Ectodermal cell (in vitro differentiated cells): ENCODE results near the gene MAP6D1.

ENCODE experiments used
- H3K27ac ChIP-seq: 2 replicates; pipeline ENCODE4 v1.7.0; 2013; ENCODE audit warnings: mild to moderate bottlenecking, low read depth, low read length; ENCODE audit not compliant: insufficient read depth, poor library complexity, severe bottlenecking
- H3K27me3 ChIP-seq: 2 replicates; pipeline ENCODE4 v1.7.0; 2013; ENCODE audit warnings: mild to moderate bottlenecking, low read length; ENCODE audit not compliant: insufficient read depth, control insufficient read depth, poor library complexity, severe bottlenecking
- H3K36me3 ChIP-seq: one replicate; pipeline ENCODE4 v1.7.0; 2013; ENCODE audit warnings: low read length; ENCODE audit not compliant: control insufficient read depth, insufficient read depth
- H3K4me1 ChIP-seq: one replicate; pipeline ENCODE4 v1.7.0; 2013; ENCODE audit warnings: low read length; ENCODE audit not compliant: control insufficient read depth, insufficient read depth
- H3K4me3 ChIP-seq: 2 replicates; pipeline ENCODE4 v1.7.0; 2013; ENCODE audit warnings: low read depth, low read length, control low read depth; ENCODE audit not compliant: insufficient read depth
- H3K9me3 ChIP-seq: 2 replicates; pipeline ENCODE4 v1.7.0; 2013; ENCODE audit warnings: mild to moderate bottlenecking, low read length, moderate library complexity; ENCODE audit not compliant: control insufficient read depth
- WGBS, 2 experiments: methylation state at CpG; one replicate each; pipeline ENCODE4 v1.1.7; 2013; ENCODE audit warnings: missing lambda C conversion rate in 2 of 2; 5-methylcytosine and 5-hydroxymethylcytosine counted together

Gene MAP6D1

GRCh38 chr3:183815563-183815940 is 9.8 kb downstream of the MAP6D1 start:
- Histone ChIP-seq H3K27me3 (no peaks in the 10 kb centered on the region), H3K36me3 (peaks cover 10% of the 10 kb centered on the region), H3K4me3 (no peak overlapping the region), H3K9me3 (no peaks in the 10 kb centered on the region), H3K27ac (no peak overlapping the region), H3K4me1 (no peaks in the 10 kb centered on the region)
- WGBS, 2 experiments = 92 to 95% methylated on average over 9 of the region's 9 CpGs

GRCh38 chr3:183814240-183814639 is 11.1 kb downstream of the MAP6D1 start:
- Histone ChIP-seq H3K4me3 (no peak overlapping the region), H3K9me3 (no peaks in the 10 kb centered on the region), H3K27me3 (no peaks in the 10 kb centered on the region), H3K27ac (no peak overlapping the region), H3K36me3 (peaks cover 13% of the 10 kb centered on the region), H3K4me1 (no peaks in the 10 kb centered on the region)
- 100% methylated on average over 1 of the region's 1 CpG for WGBS, 2 experiments

- H3K27ac ChIP-seq = no peak overlapping the region
- 95 to 96% methylated on average over 8 of the region's 8 CpGs for WGBS, 2 experiments
- H3K9me3 ChIP-seq = no peaks in the 10 kb centered on the region
- peaks cover 25% of the 10 kb centered on the region for H3K36me3 ChIP-seq
- H3K27me3 ChIP-seq = no peaks in the 10 kb centered on the region
- no peak overlapping the region for H3K4me3 ChIP-seq
- H3K4me1 ChIP-seq = no peaks in the 10 kb centered on the region
These were observed 12.5 kb downstream of the MAP6D1 start for GRCh38 chr3:183812761-183813445.

- H3K27me3 ChIP-seq = no peaks in the 10 kb centered on the region
- H3K9me3 ChIP-seq = no peaks in the 10 kb centered on the region
- no peak overlapping the region for H3K27ac ChIP-seq
- peaks cover 38% of the 10 kb centered on the region for H3K36me3 ChIP-seq
- no peaks in the 10 kb centered on the region for H3K4me1 ChIP-seq
- H3K4me3 ChIP-seq = no peak overlapping the region
- 96% methylated on average over 11 of the region's 11 CpGs for WGBS, 2 experiments
These were observed 13.7 kb downstream of the MAP6D1 start for GRCh38 chr3:183811638-183812037.

GRCh38 chr3:183810643-183811594 is 14.5 kb downstream of the MAP6D1 start:
- Histone ChIP-seq H3K27ac (no peak overlapping the region), H3K4me1 (no peaks in the 10 kb centered on the region), H3K4me3 (no peak overlapping the region), H3K27me3 (no peaks in the 10 kb centered on the region), H3K9me3 (no peaks in the 10 kb centered on the region), H3K36me3 (peaks cover 44% of the 10 kb centered on the region)
- whole genome bisulfite sequencing, 2 experiments = 95 to 96% methylated on average over 24 of the region's 24 CpGs

DNA sequence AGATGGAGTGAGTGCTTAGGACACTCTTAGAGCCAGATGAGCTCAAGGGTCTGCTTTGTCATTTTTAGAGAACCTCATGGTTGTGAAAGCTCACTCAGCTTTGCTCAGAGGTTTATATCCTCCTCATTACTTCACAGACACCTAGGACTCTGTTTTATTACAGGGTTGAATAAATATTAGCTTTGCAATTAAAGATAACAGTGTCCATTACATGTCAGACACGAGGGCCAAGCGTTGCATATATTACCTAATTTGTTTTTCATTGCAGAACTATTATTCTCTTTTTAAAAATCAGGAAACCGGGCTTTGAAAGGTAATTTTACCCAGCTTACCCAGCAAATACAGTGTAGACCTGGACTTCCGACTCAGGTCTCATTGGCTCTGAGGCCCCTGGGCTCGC is 16.1 kb downstream of the MAP6D1 start:
- Histone ChIP-seq H3K4me1 (no peaks in the 10 kb centered on the region), H3K4me3 (no peak overlapping the region), H3K36me3 (peaks cover 58% of the 10 kb centered on the region), H3K27me3 (no peaks in the 10 kb centered on the region), H3K27ac (no peak overlapping the region), H3K9me3 (no peaks in the 10 kb centered on the region)
- WGBS, 2 experiments = 92 to 95% methylated on average over 5 of the region's 5 CpGs

DNA sequence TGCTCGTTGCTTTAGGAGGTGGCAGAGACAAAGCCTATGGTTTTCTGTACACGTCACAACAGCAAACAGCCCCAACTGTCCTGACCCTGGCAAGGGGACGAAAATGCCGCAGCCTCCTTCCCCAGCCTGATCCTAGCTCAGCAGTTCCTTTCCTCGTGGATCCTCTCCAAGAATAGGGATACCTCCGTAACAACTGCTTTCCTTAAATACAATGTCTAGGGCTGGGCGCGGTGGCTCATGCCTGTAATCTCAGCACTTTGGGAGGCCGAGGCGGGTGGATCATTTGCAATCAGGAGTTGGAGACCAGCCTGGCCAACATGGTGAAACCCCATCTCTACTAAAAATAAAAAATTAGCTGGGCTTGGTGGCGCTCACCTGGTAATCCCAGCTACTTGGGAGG is 17.0 kb downstream of the MAP6D1 start:
- Histone ChIP-seq H3K27me3 (no peaks in the 10 kb centered on the region), H3K4me1 (no peaks in the 10 kb centered on the region), H3K36me3 (peaks cover 67% of the 10 kb centered on the region), H3K9me3 (no peaks in the 10 kb centered on the region), H3K4me3 (no peak overlapping the region), H3K27ac (no peak overlapping the region)
- WGBS, 2 experiments = 92 to 93% methylated on average over 11 of the region's 11 CpGs

- WGBS, 2 experiments = 96 to 97% methylated on average over 12 of the region's 12 CpGs
- H3K9me3 ChIP-seq = no peaks in the 10 kb centered on the region
- no peaks in the 10 kb centered on the region for H3K27me3 ChIP-seq
- H3K27ac ChIP-seq = no peak overlapping the region
- H3K4me3 ChIP-seq = no peak overlapping the region
- H3K36me3 ChIP-seq = peaks cover 72% of the 10 kb centered on the region
- no peaks in the 10 kb centered on the region for H3K4me1 ChIP-seq
These were observed 17.5 kb downstream of the MAP6D1 start for GRCh38 chr3:183807881-183808280.

DNA sequence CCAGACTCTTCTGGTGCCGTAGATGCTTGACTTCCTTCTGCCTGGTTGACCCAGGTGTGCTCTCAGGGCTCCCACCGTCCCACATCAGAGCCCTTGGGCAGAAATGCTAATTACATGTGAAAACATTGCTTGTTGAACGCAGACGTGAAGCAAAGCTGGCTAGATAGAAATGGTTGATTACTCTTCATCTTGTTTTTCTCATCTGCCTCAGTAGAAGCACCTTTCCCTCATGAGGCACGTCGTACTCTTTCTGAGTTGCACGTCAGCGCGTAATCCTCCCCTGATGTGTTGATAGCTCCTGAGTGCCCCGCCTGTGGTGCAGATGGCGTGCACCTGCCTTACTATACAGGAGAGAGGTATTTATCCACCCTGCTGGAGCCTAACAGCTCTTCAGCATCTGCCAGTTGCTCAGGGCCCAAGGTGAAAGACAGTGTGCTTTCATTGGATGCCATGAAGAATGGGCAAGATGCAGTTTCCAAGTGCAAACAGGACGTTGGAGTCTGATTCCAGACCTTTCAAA is 18.1 kb downstream of the MAP6D1 start:
- H3K9me3 ChIP-seq = no peaks in the 10 kb centered on the region
- H3K4me1 ChIP-seq = no peaks in the 10 kb centered on the region
- no peak overlapping the region for H3K4me3 ChIP-seq
- H3K36me3 ChIP-seq = peaks cover 77% of the 10 kb centered on the region
- WGBS, 2 experiments = 95 to 96% methylated on average over 12 of the region's 12 CpGs
- no peaks in the 10 kb centered on the region for H3K27me3 ChIP-seq
- H3K27ac ChIP-seq = peak overlapping the region; percentile 16

DNA sequence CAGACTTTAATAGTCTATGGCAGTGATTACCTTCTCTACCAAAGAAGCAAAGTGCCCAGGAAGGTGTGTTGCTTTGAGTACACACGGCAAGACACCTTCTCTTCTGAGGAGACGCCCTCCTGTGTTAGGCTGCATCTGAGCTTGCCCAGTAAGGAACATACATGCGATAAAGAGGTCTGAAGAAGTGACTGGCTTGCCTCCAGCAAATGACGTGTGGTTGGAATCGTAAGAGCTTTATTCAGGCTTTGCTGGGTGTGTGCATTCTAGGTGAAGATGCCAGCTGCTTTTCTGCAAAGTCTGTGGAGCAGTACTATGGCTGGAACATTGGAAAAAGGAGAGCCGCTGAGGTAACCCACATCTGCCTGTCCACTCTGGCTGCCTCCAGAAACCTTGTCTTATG is 22.4 kb downstream of the MAP6D1 start:
- H3K36me3 ChIP-seq = peaks cover 85% of the 10 kb centered on the region
- no peaks in the 10 kb centered on the region for H3K27me3 ChIP-seq
- H3K4me3 ChIP-seq = no peak overlapping the region
- no peaks in the 10 kb centered on the region for H3K4me1 ChIP-seq
- no peak overlapping the region for H3K27ac ChIP-seq
- WGBS, 2 experiments = 96 to 98% methylated on average over 6 of the region's 6 CpGs
- H3K9me3 ChIP-seq = no peaks in the 10 kb centered on the region
